Thymus (tissue), 14 donors: ENCODE results near the gene SOX30. TPM values are rescaled to one million over a fixed set of nuclear protein-coding genes. Genes with fewer than 3 reads are reported as not detected.
A peak's percentile ranks its signal among the peaks of the same experiment; 100 is the strongest.
"Not testable (repeated sequence)": the region's sequence is repeated elsewhere in the genome, so short reads cannot be mapped to it uniquely, and the experiment has no call there.

Experiments used
- DNase-seq, 9 donors: peaks; one replicate each; pipeline ENCODE4 v3.0.0-alpha.2; 2013; ENCODE audit warnings: low spot score in 9 of 9, low read depth in 6 of 9, missing footprints in 1 of 9
- H3K27ac ChIP-seq, 2 donors: one replicate each; pipeline ENCODE4 v1.5.1; 2013; ENCODE audit warnings: control low read depth in 1 of 2, low read depth in 1 of 2, low read length in 1 of 2, mild to moderate bottlenecking in 1 of 2, moderate library complexity in 1 of 2
- H3K27me3 ChIP-seq, 2 donors: one replicate each; pipeline ENCODE4 v1.5.1; 2013; ENCODE audit warnings: low read length in 1 of 2; ENCODE audit not compliant: control insufficient read depth in 2 of 2, insufficient read depth in 1 of 2
- H3K36me3 ChIP-seq, 2 donors: one replicate each; pipeline ENCODE4 v1.5.1; 2013; ENCODE audit warnings: low read length in 1 of 2, mild to moderate bottlenecking in 1 of 2, moderate library complexity in 1 of 2; ENCODE audit not compliant: control insufficient read depth in 2 of 2, insufficient read depth in 2 of 2
- H3K4me1 ChIP-seq, 2 donors: one replicate each; pipeline ENCODE4 v1.5.1; 2013; ENCODE audit warnings: low read length in 2 of 2; ENCODE audit not compliant: control insufficient read depth in 2 of 2, insufficient read depth in 2 of 2
- H3K4me3 ChIP-seq, 2 donors: one replicate each; pipeline ENCODE4 v1.5.1; 2013; ENCODE audit warnings: low read length in 2 of 2, control low read depth in 1 of 2, mild to moderate bottlenecking in 1 of 2
- H3K9me3 ChIP-seq, 2 donors: one replicate each; pipeline ENCODE4 v1.5.1; 2013; ENCODE audit warnings: low read length in 1 of 2, mild to moderate bottlenecking in 1 of 2; ENCODE audit not compliant: control insufficient read depth in 2 of 2, insufficient read depth in 1 of 2
- WGBS: extraction: QIAGEN DNeasy Blood & Tissue Kit; methylation state at CpG from one replicate; pipeline ENCODE4 v1.1.7; 2013; 5-methylcytosine and 5-hydroxymethylcytosine counted together
- long read RNA-seq, 10 donors: transcript quantifications; one replicate each; lab custom pipeline, GENCODE V29; 2026
- polyA plus RNA-seq: library from polyadenylated mRNA; stranded (reverse); fragments of 200-250 nt; gene quantifications from one replicate; pipeline ENCODE4 v1.2.3, GENCODE V29; 2013
- total RNA-seq: library from RNA; stranded (reverse); fragments of 120-200 nt; gene quantifications from one replicate; pipeline ENCODE4 v1.2.4, GENCODE V29; 2013
- donor health status: healthy.

The SOX30 gene
- total RNA-seq: 0.24 TPM
- 0.16 TPM for polyA plus RNA-seq
- long read RNA-seq, donor 1: 0 reads
- long read RNA-seq, donor 2: 0 reads
- long read RNA-seq, donor 3: 0 reads
- long read RNA-seq, donor 4: 0 reads
- long read RNA-seq, donor 5: 0 reads
- long read RNA-seq, donor 6: 0 reads
- long read RNA-seq, donor 7: 0 reads
- long read RNA-seq, donor 8: 0 reads
- long read RNA-seq, donor 9: 0 reads
- long read RNA-seq, donor 10, partial matches to known transcripts: 8 of 8 reads
- long read RNA-seq, donor 10, other reads (novel, unspliced or antisense): 0 of 8 reads

- H3K27ac ChIP-seq: peak within 1 kb of the TSS in 1 of 2 donors; percentile 64
- no peaks in the 10 kb centered on the region for H3K36me3 ChIP-seq
- H3K27me3 ChIP-seq: no peaks in the 10 kb centered on the region
- peaks cover 0 to 5% of the 10 kb centered on the region in 2 donors for H3K9me3 ChIP-seq
- peaks cover 5 to 10% of the 10 kb centered on the region in 2 donors for H3K4me1 ChIP-seq
- no peak for DNase-seq
- WGBS: 97% methylated on average over 15 of the region's 15 CpGs
- H3K4me3 ChIP-seq: peak within 1 kb of the TSS; percentile 41 to 51
Observed at GRCh38 chr5:157652377-157652692, at the start of gene SOX30. SOX30 (minus strand) TSS chr5:157652438; CDS start chr5:157652078, 360 bp downstream.

- not testable (repeated sequence) for H3K4me1 ChIP-seq, H3K27me3 ChIP-seq, H3K36me3 ChIP-seq, H3K4me3 ChIP-seq, H3K27ac ChIP-seq, DNase-seq
- peaks cover 0 to 13% of the 10 kb centered on the region in 2 donors for H3K9me3 ChIP-seq
- WGBS: 98% methylated on average over 4 of the region's 4 CpGs
Observed at GRCh38 chr5:157698674-157699073, 46.4 kb upstream of the SOX30 start.

- not testable (repeated sequence) for H3K36me3 ChIP-seq, H3K4me1 ChIP-seq, H3K27ac ChIP-seq, H3K27me3 ChIP-seq, DNase-seq, H3K4me3 ChIP-seq
- WGBS: 99% methylated on average over 3 of the region's 3 CpGs
- peaks cover 0 to 19% of the 10 kb centered on the region in 2 donors for H3K9me3 ChIP-seq
Observed at GRCh38 chr5:157696154-157696553, 43.9 kb upstream of the SOX30 start.

GRCh38 chr5:157693816-157694215, 41.6 kb upstream of the SOX30 start:
- not testable (repeated sequence) for H3K4me1 ChIP-seq, H3K4me3 ChIP-seq, H3K27ac ChIP-seq, H3K36me3 ChIP-seq, H3K27me3 ChIP-seq, DNase-seq
- peaks cover 0 to 20% of the 10 kb centered on the region in 2 donors for H3K9me3 ChIP-seq
- 98% methylated on average over 25 of the region's 25 CpGs for WGBS

GRCh38 chr5:157690690-157691433, 38.6 kb upstream of the SOX30 start:
- no peaks in the 10 kb centered on the region for H3K4me1 ChIP-seq
- no peaks in the 10 kb centered on the region for H3K36me3 ChIP-seq
- DNase-seq: no peak
- no peak overlapping the region for H3K4me3 ChIP-seq
- H3K27ac ChIP-seq: no peak overlapping the region
- peaks cover 0 to 20% of the 10 kb centered on the region in 2 donors for H3K9me3 ChIP-seq
- H3K27me3 ChIP-seq: peaks cover 0 to 3% of the 10 kb centered on the region in 2 donors
- WGBS: 74% methylated on average over 53 of the region's 53 CpGs

- DNase-seq: peak in 4 of 9 donors; percentile 22 to 42 (median 24)
- Histone ChIP-seq H3K36me3 (no peaks in the 10 kb centered on the region), H3K4me3 (no peak overlapping the region), H3K27me3 (peaks cover 0 to 3% of the 10 kb centered on the region in 2 donors), H3K9me3 (peaks cover 0 to 20% of the 10 kb centered on the region in 2 donors), H3K4me1 (no peaks in the 10 kb centered on the region), H3K27ac (no peak overlapping the region)
- WGBS: 74% methylated on average over 52 of the region's 52 CpGs
Observed at GRCh38 chr5:157689942-157690689, 37.9 kb upstream of the SOX30 start.

GRCh38 chr5:157687198-157687554, 34.9 kb upstream of the SOX30 start:
- no peak overlapping the region for H3K4me3 ChIP-seq
- DNase-seq: no peak
- 98% methylated on average over 1 of the region's 1 CpG for WGBS
- H3K27ac ChIP-seq: no peak overlapping the region
- peaks cover 0 to 3% of the 10 kb centered on the region in 2 donors for H3K27me3 ChIP-seq
- H3K9me3 ChIP-seq: peaks cover 0 to 14% of the 10 kb centered on the region in 2 donors
- no peaks in the 10 kb centered on the region for H3K4me1 ChIP-seq
- no peaks in the 10 kb centered on the region for H3K36me3 ChIP-seq

- 98% methylated on average over 14 of the region's 14 CpGs for WGBS
- not testable (repeated sequence) for H3K27me3 ChIP-seq, H3K27ac ChIP-seq, DNase-seq, H3K36me3 ChIP-seq, H3K4me1 ChIP-seq, H3K4me3 ChIP-seq
- peaks cover 0 to 14% of the 10 kb centered on the region in 2 donors for H3K9me3 ChIP-seq
Observed at GRCh38 chr5:157686276-157687197, 34.3 kb upstream of the SOX30 start.
